Right lobe of liver (tissue), 6 donors: Measurements from ENCODE around the gene ARL11. TPM values are rescaled to one million over a fixed set of nuclear protein-coding genes. Genes with fewer than 3 reads are reported as not detected.

ENCODE experiments used
- ATAC-seq, 4 donors: fragments of 200-7000 bp; cut with Tn5 transposase; one replicate each; pipeline ENCODE4 v1.9.1; 2020; ENCODE audit warnings: mild to moderate bottlenecking in 4 of 4, moderate library complexity in 4 of 4
- DNase-seq, 3 donors: peaks; one replicate each; pipeline ENCODE4 v3.0.0-alpha.2; 2020
- H3K27ac ChIP-seq, 3 donors: fragments of 200-600 bp; one replicate each; pipeline ENCODE4 v1.8.0; 2022
- H3K27me3 ChIP-seq, 2 donors: fragments of 200-600 bp; one replicate each; pipeline ENCODE4 v1.8.0; 2022
- H3K36me3 ChIP-seq, 4 donors: fragments of 200-600 bp; sonication (generic) in 1 of 4; one replicate each; pipeline versions ENCODE4 v1.5.1 to v1.8.0; 2017 to 2022; ENCODE audit warnings: control low read depth in 1 of 4
- H3K4me1 ChIP-seq, 4 donors: fragments of 200-600 bp; sonication (generic) in 1 of 4; one replicate each; pipeline versions ENCODE4 v1.5.1 to v1.8.0; 2017 to 2022; ENCODE audit warnings: control low read depth in 1 of 4
- H3K4me3 ChIP-seq, 3 donors: fragments of 200-600 bp; one replicate each; pipeline ENCODE4 v1.8.0; 2022
- H3K9me3 ChIP-seq, 4 donors: fragments of 200-600 bp; sonication (generic) in 1 of 4; one replicate each; pipeline versions ENCODE4 v1.5.1 to v1.8.0; 2017 to 2022; ENCODE audit warnings: control low read depth in 1 of 4
- POLR2A ChIP-seq: fragments of 450-650 bp; IDR thresholded peaks from one replicate; pipeline ENCODE4 v1.6.1; 2017; ENCODE audit warnings: antibody characterized with exemption, mild to moderate bottlenecking
- WGBS: methylation state at CpG from one replicate; pipeline ENCODE4 v1.1.6; 2018; ENCODE audit warnings: low coverage, low lambda C conversion rate; ENCODE audit not compliant: insufficient coverage; ENCODE audit errors: missing lambda C conversion rate; 5-methylcytosine and 5-hydroxymethylcytosine counted together
- intact Hi-C, 2 donors: fragments of 100-400 bp; cut with DNase I; formaldehyde crosslinking; loops; one replicate each; pipeline versions ENCODE4 v1.11.2 to v1.14.1; 2022
- total RNA-seq, 6 experiments: library from RNA; depleted of rRNA in 2 of 6; stranded (reverse); fragments of >200 nt in 2 of 6; fragmentation: NEBNext Ultra II Directional in 3 of 6; extraction: Animal tissue kit (Norgen Biotek cat#: 25700) in 3 of 6; gene quantifications; one replicate each; pipeline versions ENCODE4 v1.1.0 to v1.2.4, GENCODE V29; 2016 to 2023
- TF ChIP-seq, protein P1 (sequence below), 4 donors: fragments of 200-600 bp in 3 of 4; fragments of 450-650 bp in 1 of 4; IDR thresholded peaks; one replicate each; pipeline versions ENCODE4 v1.5.1 to v1.8.0; 2016 to 2022; ENCODE audit warnings: antibody characterized with exemption in 4 of 4, mild to moderate bottlenecking in 2 of 4
- donor health status: DM: no; HTN: yes; CAD: no.
- donor health status: DM: no; HTN: no; CAD: no.
- donor health status: DM: no; HTN: no; CAD: no.
- donor health status: DM: no; HTN: yes; CAD: no.
- donor health status: DM: no; HTN: yes; CAD: no.

Gene ARL11
- total RNA-seq, 6 experiments from 2014 or later, result 0.18 to 0.53 (median 0.39) TPM

- TF ChIP-seq POLR2A, result no peak
- TF ChIP-seq, protein P1, sequence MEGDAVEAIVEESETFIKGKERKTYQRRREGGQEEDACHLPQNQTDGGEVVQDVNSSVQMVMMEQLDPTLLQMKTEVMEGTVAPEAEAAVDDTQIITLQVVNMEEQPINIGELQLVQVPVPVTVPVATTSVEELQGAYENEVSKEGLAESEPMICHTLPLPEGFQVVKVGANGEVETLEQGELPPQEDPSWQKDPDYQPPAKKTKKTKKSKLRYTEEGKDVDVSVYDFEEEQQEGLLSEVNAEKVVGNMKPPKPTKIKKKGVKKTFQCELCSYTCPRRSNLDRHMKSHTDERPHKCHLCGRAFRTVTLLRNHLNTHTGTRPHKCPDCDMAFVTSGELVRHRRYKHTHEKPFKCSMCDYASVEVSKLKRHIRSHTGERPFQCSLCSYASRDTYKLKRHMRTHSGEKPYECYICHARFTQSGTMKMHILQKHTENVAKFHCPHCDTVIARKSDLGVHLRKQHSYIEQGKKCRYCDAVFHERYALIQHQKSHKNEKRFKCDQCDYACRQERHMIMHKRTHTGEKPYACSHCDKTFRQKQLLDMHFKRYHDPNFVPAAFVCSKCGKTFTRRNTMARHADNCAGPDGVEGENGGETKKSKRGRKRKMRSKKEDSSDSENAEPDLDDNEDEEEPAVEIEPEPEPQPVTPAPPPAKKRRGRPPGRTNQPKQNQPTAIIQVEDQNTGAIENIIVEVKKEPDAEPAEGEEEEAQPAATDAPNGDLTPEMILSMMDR (IDR thresholded peaks at IDR 0.05), result peak; percentile 32 to 40 (median 36)
Observed at GRCh38 chr13:49679246-49679645, 50.9 kb downstream of the ARL11 start.

DNA sequence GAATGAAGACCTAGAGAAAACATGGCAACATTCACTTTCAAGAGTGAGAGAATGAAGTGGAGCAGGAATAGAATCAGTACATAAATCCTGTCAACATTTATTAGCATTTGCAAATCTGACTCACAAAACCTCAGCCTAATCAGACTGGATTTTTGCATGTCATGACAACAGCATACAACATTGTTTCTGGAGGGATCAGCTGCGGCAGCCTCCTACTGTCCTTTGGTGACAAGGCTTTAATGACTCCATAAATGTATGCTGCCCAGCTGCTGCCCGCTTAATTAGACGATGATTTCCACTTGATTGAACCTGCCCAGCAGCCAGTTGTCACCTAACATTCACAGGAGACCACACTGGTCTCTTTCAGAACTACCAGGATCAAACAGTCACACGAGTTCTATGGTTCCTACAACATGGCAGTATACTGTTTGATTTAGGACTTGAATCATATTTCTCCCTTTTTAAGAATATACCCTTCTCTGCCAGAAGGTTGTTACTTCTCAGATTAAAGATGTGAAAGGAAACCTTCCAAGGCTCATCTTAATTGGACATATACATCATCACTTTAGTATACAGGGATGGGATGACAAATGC, 53.6 kb downstream of the ARL11 start:
- ATAC-seq (no peak), DNase-seq (no peak)
- intact Hi-C loops, result no loop called here
- Histone ChIP-seq H3K4me3 (no peak overlapping the region), H3K9me3 (no peaks in the 10 kb centered on the region), H3K36me3 (peaks cover 0 to 6% (median 0%) of the 10 kb centered on the region in 4 donors), H3K4me1 (peaks cover 0 to 7% (median 2%) of the 10 kb centered on the region in 4 donors), H3K27me3 (no peaks in the 10 kb centered on the region), H3K27ac (no peak overlapping the region)
- WGBS, result 86% methylated on average over 2 of the region's 4 CpGs
- TF ChIP-seq POLR2A, result no peak
- TF ChIP-seq, protein P1 (IDR thresholded peaks at IDR 0.05), result no peak

More at GRCh38 chr13:49679246-49679645, 50.9 kb downstream of the ARL11 start:
- no peaks in the 10 kb centered on the region for H3K27me3 ChIP-seq
- ATAC-seq (peak; percentile 67 to 88 (median 74)), DNase-seq (no peak)
- peaks cover 0 to 9% (median 2%) of the 10 kb centered on the region in 4 donors for H3K4me1 ChIP-seq
- 33% methylated on average over 3 of the region's 3 CpGs for whole genome bisulfite sequencing
- H3K9me3 ChIP-seq, result no peaks in the 10 kb centered on the region
- intact Hi-C loops, result loop anchor here (10.0 kb wide), 2 partner anchors 116 to 166 kb away; partner anchors contain the start of gene KPNA3 (in 1 of the 2)
- H3K27ac ChIP-seq, result no peak overlapping the region
- no peak overlapping the region for H3K4me3 ChIP-seq
- H3K36me3 ChIP-seq, result no peaks in the 10 kb centered on the region

Other genes with a start within 250 kb of the ARL11 start
- 1 to 10 TPM; 1.9 to 4.1 (median 2.8) TPM for gene CAB39L, start 184.4 kb upstream of the ARL11 start, total RNA-seq
- 1 to 10 TPM; 3.7 to 6.7 (median 4.6) TPM for gene SETDB2, start 184.2 kb upstream of the ARL11 start, total RNA-seq
- gene PHF11, start 132.6 kb upstream of the ARL11 start, total RNA-seq, result 10 to 100 TPM; 10.8 to 21.4 (median 17.2) TPM
- gene RCBTB1, start 42.9 kb upstream of the ARL11 start, total RNA-seq, result 1 to 10 TPM; 5.8 to 9.5 (median 7.3) TPM
- 10 to 100 TPM; 45.1 to 95.2 (median 55.4) TPM for gene EBPL, start 63.0 kb downstream of the ARL11 start, total RNA-seq
- 10 to 100 TPM; 16.3 to 27.2 (median 19.5) TPM for gene KPNA3, start 164.2 kb downstream of the ARL11 start, total RNA-seq